Stimulated activated CD4-positive, alpha-beta T cell treated with anti-CD3 and anti-CD28 coated beads, Interleukin-4, amount 100 ng/mL, for 4 hours (primary cell): ENCODE results near the gene SEMA3D.
"Not testable (repeated sequence)": the region's sequence is repeated elsewhere in the genome, so short reads cannot be mapped to it uniquely, and the experiment has no call there.

Source experiments
- DNase-seq, 2 experiments: peaks; one replicate each; pipeline ENCODE4 v3.0.0-alpha.2; 2020

The SEMA3D gene

DNA sequence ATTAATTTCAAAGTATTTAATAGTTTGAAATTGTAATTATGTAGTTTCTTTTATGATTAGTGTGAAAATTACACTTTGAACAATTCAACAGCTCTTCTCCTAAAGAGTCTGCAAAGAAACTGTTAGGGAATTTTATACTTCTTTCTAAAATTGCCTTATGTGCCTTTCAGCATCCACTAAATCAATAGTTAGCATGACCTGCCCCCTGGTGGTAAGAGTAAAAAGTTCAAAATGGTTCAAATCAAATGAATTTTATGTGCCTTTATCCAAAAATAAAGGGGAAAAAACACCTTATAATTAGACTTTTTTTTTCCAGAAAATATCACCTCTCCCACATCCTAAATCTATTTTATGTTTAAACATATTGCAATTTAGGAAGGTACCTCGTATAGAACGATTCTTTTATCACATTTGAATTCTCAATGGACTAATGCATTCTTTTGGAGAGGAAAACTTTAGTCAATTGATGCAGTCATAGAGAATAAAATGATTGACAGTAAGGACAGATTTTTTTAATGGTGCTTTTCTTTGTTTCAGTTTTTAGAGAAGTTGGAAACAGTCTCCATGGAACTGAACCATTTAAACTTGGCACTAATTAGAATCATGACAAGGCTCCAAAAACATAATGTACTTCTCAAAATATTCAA is 163.7 kb downstream of the SEMA3D start:
- no peak for DNase-seq

DNA sequence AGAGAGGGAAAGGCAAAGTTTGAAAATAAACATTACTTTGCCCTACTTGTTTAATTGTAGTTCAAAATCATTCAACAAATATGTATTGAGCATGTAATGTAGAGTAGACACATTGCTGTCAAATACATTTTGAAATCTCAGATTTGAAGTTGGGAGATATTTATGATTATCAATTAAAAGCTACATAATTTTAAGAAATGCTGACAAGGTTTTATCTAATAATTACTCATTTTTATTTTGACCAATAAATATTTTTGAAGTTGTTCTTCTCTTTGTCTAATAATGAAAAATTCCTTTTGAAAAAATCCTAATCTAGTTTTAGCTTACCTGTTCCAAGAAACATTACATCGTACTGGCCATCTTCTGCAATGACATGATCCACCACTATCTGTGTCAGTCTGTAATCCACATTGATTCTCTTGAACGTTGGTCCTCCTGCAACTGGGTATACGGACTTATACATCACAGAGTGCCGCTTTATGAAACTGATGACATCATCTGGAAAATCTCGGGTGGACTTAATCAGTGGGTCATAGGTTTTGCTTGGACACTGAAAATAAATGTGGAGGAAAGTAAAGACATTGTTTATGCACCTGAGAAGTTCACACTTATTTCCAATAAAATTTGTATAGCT is 164.7 kb downstream of the SEMA3D start:
- DNase-seq = no peak

DNA sequence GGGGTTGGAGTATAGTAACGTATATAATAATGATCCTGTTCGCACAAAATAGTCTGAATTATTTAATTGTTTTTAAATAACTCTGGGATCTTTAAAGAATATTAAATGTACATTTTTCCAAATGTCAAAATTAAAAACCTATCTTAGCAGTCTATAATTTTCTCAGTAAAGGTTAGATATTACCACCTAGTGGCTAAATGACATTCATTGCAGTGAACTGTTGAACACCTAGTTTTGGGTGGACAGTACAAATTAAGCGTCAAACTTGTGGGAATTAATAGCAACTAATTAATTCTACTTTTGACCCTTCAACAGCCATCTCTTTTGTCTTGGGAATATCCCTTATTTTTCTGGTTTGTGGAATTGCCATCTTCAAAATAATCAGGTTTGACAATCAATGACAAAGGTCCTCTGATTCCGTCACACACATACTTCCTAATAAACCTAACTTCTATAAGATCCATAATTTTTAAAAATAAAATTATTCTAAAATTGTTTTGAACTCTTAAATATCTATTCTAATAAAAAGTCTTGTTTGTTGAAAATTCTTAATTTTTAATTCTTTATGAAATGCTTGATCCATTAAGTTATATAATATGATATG is 165.7 kb downstream of the SEMA3D start:
- no peak for DNase-seq

DNA sequence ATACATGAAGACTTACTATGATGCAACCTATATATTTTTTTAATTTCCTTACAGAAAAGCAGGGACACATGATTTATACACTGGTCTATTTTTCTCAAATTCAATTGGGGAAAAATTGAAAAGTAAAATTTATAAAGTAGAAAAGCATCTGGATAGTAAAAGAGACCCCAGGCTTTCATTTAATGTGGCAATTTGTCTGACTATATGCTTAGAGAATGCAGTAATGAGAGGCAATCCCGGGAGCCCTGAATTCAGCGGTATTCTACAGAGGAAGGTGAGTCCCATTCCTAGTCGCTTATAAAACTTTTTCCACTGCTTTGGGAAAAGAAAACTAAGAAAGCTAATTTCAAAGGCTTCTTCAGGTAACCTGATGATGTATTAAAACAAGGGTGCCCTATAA is 167.1 kb downstream of the SEMA3D start:
- DNase-seq = no peak

DNA sequence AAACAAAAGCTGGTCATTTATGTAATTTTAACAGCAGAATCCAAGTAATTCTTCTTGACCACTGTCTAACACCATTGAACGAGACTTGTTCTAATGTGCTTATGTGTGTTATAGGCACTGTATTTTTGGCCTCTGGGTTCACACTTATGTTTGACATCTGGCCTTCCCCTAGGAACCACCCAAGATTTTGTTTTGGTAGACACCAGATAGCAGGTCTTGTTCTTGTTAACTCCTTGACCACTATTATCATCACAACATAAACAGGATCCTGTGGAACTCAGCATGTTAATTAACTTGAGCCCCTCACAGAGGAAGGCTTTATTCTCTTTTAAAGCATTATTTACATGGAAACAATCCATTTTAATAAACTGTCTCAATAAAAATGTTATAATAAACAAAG is 167.7 kb downstream of the SEMA3D start:
- DNase-seq = no peak

DNA sequence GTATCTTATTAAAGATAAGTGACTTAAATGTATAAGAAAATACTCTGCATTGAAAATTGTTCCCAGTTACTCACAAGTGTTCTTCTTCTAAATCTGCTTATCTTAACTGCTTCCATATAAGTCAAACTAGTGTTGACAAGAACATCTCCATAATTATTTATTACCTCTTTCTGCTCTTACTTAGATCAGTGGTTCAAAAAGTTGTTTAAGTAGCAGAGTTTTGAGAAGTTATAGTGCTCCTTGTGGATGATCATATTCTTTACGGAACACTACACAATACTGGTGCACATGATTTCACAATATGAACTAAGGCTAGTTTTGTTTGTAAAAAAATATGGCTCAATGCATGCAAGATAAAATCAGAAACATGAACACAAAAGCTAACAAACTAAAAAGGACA is 168.4 kb downstream of the SEMA3D start:
- DNase-seq = no peak

DNA sequence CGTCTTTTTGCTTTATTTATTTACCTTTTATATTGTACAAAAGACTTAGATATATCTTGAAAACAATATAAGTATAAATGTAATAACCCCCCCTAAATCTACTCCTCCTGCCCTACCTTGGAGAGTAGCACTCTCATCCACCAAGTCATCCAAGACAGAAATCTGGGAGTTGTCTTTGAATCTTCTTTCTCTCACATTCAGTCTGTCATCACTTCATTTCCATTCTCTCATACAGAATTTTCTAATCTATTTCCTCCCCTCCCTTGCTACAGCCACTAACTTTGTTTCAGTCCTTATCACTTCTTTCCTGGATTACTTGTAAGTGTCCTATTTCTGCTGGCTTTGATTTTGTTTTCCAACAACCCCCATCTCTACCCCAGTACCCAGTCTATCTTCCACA is 170.6 kb downstream of the SEMA3D start:
- DNase-seq = no peak

DNA sequence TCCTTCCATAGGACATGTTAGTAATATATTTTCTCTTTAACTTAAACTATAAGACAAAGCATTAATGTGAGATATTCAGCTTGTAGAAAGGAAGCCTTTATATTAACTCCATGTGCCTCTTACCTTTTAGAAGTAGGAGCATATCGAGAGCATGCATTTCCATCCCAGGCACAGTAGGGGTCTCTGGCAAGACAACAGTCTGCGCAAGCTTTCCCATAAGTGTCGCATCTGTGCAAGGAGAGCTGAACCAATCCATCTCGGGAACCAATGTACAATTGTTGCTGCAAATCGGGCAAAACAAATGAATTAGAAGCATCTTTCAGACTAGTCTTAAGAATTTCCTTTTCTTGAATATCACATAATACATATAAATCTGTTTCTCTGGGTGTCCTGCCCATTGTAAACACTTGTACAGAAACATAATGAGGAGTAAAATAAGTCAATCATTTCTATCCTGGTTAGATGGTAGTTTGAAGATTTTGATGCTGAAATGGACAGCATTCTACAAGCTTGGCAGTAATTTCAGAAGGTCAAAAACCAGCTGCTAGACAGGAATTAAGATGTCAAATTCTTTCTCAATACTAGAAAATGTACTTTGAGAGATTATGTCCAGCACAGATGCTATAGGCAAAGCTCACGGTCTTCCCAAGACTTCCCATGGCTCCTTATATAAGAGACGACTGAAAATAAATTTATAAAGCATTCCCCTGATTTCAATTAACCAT is 171.8 kb downstream of the SEMA3D start:
- DNase-seq = no peak

DNA sequence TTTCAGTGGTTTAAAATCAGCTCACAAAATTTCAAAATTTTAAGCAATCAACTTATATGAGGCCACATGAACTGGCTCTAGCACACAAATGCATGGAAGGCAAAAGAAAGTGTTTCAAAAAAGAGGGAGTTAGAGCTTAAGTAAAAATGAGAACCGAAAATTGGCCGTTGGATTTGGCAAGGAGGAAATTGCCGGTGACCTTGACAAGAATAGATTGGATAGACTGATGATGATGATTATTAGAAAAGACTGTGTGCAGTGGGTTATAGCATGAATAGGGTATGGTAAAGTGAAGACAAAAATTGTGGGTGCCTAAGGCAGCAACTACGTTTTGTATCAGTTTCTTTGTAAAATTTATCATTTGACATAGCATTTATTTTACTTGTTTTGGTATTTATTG is 175.7 kb downstream of the SEMA3D start:
- DNase-seq = no peak

DNA sequence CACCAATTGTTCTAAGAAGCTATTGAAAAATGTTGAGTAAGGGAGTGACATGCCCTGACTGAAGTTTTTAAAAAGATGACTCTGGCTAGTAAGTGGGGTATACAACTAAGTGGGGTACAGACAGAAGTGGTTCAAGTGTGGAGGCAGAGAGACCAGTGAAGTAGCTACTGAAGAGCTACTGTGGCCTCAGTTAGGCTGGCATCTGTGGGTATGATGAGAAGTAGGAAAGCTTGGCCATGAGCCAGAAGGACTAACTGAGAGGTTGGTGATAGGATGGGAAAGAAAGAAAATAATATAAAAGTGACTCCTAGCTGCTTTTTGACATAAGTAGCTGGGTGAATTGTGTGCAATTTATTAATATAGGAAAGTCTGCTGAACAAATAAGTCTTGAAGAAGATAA is 176.6 kb downstream of the SEMA3D start:
- no peak for DNase-seq

DNA sequence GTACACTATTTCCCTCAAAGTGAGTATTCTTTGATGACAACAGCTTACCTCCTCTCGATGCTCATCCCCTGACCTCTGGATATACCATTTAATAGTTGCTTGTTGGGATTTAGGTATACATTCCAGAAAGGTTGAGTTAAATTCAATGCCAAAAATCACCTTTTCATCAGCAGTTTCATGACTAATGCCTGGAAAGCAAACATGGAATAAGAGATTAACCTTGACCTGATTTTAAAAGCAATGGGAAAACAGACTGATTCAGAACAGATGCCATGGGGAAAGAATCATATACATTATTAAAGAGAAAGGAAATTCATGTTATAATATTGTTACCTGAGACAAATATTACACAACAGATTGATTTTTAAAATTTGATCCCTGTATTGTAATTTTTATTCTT is 180.1 kb downstream of the SEMA3D start:
- no peak for DNase-seq

DNA sequence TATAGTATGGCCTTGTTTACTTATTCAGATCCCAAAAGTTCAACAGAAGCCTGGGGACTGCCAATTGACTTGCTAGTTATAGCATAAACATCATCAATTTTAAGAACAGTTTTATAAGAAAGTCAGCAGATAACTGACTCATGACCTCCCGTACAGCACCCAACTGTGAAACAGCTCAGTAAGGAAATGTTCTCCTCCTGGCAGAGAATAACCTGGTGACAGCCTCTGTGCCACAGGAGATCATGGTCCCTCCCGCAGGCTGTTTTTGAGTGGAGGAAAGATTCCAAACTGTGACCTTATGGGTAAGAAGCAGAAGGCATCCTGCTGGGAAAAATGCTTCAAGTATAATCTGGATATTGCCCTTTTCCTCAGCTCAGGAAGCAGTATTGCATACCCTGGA is 182.5 kb downstream of the SEMA3D start:
- no peak for DNase-seq

DNA sequence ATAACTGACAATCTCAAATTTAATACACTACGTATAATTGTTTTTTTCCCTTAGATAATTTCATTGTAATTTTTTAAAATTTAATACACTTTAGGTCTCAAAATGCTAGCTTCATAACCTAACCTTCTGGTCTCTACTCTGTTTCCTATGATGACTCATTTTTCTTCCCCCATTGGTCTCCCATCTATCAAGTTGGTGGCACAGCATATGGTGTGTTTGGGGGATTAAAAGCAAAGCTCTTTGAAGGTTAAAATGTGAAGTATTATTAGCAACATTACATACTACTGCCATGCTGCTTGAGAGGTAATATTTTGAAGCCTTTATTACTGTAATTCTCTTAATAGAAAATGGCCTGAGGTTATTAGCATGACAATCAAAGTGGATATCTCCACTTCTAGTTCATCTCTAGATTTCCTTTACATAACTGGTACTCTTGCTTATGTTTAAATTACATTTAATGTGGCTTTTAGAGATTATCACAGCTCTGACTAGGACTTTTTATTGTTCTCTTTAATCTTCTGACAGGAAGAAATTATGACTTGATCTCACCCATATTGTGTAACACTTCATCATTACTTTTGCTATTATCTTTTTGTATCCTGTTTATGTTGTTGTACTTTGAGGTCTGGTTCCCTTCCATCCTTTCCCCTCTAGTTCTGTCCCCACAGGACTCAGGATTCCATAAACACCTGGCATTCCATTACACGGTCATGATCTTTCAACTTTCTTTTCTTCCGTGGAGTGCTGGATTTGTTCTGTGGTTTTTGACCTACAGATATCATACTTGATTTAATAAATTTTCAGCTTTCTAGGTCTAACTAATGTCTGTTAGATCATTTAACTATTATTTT is 185.1 kb downstream of the SEMA3D start:
- no peak for DNase-seq

DNA sequence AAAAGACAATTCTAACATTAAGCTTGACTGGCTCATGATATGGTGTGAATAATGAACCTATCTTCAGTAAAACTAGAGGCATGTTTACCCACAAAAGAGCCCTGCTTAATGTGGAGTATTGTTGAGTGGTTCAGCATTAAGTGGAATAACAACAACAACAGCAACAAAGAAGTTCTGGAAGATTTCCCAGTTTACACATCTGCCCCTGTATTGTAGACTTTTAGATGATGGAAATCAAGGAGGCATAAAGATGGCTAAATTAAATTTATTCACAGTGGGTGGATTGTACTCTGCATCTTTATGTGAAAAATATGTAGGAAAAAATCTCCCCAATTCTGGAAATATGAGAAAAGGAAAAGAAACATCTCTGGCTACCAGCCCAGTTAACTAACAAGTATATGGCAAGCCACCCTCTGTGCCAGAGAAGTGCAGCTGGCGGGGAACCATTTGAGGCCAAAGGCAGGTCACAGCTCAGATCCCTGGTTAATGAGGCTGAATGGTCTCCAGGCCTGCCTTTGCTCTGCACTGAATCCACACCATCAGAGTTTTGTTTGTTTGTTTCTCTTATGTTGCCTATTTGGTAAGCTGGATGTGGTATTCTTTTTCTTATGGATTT is 186.0 kb downstream of the SEMA3D start:
- DNase-seq = no peak

DNA sequence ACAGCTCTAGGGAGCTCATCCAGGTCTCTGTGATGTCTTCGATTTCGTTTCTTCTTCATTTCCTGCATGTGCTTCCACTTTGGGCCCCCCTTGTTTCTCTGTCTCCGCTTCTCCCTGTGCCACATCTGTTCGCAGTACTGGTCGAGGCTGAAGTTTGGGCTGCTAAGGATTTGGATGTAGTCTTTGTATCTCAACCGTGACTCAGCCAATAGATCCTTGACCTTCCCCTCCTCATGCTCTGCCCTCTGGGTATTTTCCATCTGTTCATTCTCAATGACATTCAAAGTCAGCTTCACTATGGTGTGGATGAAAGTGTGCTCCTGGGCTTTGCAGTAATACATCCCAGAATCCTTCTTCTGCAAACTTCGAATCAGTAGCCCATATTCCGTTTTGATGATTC is 187.4 kb downstream of the SEMA3D start:
- no peak for DNase-seq

DNA sequence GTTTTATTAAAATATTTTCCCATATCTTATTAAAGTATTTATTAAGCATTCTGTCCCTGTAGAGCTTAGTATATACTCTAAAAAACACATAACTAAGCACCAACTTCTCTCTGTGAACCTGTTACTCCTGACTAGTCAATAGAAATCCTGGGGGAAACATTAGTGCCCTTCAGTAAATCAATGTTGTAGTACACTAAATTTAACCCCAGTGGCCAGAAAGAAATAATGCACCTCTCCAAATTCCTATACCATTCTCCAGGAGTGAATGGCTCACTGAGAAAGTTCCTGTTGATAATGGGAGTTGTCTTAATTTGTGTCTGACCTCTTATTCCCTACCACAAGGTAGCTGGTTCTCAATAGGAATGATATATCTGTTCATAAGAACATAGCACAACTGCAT is 188.2 kb downstream of the SEMA3D start:
- no peak for DNase-seq

DNA sequence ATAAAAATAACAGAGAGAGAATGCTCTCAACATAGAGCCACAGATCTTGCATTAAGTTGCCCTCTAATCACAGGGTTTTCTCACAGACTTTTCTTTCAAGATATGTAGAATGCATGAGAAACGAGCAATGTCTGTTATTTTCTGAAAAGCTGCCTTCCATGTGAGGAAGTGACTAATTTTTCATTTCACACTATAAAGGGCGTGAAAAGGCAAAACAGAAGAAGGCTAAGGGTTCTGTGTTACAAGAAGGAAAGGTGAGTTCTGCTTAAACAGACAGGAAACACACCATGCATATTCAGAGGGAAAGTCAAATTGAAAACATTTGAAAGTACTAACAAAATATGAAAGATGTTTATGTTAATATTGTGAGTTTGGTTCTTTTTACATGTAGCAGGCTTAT is 189.2 kb downstream of the SEMA3D start:
- no peak for DNase-seq

DNA sequence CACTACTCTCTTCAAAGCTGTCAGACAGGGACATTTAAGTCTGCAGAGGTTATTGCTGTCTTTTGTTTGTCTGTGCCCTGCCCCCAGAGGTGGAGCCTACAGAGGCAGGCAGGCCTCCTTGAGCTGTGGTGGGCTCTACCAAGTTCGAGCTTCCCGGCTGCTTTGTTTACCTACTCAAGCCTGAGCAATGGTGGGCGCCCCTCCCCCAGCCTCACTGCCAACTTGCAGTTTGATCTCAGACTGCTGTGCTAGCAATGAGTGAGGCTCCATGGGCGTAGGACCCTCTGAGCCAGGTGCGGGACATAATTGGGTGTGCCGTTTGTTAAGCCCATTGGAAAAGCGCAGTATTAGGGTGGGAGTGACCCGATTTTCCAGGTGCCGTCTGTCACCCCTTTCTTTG is 193.9 kb downstream of the SEMA3D start:
- not testable (repeated sequence) for DNase-seq

DNA sequence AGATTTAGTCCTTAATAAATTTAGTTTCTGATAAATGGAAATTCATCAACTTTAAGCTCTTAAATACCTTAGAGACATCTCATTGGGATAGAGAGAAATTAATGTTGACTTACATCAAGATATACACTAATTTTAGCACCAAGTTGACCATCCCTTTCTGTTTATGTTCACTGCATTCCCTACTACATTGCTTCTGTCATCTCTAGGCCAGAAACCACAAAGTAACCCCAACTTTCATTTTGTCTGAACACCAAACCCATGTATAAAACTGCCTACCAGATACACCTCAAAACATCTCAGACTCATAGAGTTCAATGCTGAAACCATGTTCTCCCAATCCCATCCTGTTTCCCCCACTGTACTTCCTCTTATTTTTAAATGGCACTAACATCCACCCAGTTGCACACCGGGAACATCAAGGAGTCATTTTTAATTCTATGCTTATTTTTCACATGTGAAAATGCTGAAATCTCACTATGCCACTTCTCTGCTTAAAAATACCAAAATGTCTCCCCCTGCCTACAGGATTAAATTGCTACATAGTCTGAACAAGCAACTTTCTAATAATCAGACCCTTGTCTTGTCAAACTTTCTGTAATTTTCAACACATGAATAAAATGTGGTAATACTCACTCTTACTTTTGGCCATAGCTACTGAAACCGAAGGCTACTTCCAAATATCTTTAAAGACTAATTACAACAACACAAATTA is 201.6 kb downstream of the SEMA3D start:
- DNase-seq = no peak

DNA sequence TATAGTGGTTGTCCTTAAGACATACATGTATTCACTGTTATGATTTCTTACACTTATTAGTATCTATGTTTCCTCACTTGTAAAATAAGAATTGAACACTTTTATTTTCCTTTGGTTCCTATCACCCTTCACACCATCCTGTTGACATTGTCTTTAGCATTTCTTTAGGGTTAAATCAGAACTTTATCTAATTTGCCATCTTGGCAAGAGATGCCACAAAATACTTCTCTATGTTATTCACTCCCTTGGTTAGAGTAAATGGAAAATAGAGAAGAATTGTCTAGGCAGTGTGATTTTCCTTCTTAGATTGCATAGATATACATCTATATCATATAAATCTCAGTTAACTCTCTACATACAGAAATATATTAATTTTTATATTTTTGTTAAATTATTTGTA is 204.7 kb downstream of the SEMA3D start:
- DNase-seq = no peak

DNA sequence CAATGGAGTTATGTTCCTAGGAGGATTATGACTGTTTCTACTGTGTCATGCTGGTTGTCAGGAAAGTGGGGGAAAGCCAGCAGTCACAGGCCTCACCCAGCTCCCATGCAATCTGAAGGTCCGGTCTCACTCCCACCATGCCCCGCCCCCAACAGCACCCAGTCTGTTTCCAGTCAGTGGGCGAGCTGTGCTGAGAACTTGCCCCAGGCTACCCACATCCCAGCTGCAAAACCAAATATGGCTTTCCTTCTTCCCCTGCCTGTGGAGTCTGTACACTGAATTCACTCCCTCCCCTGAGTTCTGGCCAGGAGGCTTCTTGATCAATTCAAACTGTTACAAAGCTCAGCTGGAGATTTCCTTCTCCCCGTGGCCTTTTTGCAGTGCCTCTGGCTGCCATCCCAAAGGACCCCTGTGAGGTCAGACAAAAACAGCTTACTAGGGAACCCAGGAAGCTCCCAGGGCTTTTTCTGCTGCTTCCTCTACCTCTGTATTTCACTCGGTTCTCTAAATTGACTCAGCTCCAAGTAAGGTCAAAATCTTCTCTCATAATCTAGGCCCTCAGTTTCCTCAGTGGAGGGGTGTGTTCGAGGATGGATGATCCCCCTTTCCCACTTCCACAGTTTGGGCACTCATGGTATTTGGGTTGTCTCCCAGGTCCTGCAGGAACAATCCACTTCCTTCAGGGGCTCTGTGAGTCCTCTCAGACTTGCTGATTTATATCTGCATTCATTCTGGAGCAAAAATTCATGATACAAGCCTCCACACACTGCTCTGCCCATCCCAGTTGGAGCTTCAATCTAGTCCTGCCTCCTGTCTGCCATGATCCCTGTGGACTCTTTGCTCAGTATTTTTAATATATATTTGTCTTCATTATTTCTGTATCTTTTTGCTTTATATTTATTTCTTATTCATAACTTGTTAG is 205.5 kb downstream of the SEMA3D start:
- DNase-seq = no peak
